IPS-NIHi11 (cell line): ENCODE data around the gene SRGAP2C.
"Not testable (repeated sequence)": the region's sequence is repeated elsewhere in the genome, so short reads cannot be mapped to it uniquely, and the experiment has no call there.

ENCODE experiments used
- DNase-seq: peaks from one replicate; pipeline ENCODE4 v3.0.0; 2012; ENCODE audit warnings: mixed read lengths, low spot score

Gene SRGAP2C

GRCh38 chr1:121384754-121385153, 200.0 kb downstream of the SRGAP2C start:
- not testable (repeated sequence) for DNase-seq

DNA sequence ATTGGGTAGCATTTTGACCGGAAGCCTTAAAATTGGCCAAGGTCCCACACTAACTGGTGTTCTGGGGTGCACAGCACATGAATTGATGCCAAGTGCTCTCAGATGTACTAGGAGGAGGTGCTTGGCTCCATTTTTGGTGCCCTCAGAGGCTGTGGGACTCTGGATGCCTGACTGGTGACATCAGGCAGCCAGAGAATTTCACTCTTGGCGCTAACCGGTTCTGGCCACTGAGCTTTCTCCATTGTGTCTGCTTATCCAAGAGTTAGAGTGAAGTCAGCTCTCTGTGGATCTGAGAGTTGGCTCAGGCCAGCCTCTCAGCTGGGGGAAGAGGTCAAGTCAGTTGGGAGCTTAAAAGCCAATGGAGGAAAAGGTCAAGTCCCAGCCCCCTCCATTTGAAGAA, 200.4 kb downstream of the SRGAP2C start:
- DNase-seq, result not testable (repeated sequence)

DNA sequence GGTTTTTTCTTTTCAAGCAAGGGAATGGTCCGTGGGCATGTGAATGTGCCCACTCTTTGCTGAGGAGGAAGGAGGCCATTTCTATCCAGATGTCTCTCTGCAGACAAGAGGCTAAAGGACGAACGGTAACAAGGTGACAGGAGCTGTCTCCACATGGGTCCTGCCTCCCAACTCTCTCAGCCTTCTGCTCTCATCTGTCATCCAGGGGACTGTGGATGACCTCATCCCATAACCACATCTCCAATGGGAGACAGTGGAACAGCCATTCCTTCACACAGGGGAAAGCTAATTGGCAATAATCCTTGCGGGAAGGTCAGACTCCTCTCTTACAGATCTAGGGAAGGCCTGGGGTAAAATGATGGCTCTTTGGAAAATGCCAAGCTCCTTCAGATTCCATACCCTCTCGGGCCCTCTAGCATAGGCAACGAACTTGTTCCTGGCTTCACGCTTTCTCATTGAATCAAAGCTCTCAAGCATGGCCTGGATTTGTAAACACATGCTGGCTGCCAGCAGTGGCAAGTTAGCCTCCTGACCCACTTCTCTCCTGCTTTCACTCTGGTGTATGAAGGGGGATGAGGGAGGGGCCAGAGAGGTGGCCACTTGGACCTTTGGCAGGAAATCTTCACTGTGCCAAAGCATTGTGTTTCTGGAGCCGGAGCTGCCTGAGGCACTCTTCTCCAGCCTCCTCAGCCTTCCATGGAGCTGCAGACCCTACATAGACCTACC, 201.0 kb downstream of the SRGAP2C start:
- DNase-seq, result not testable (repeated sequence)

DNA sequence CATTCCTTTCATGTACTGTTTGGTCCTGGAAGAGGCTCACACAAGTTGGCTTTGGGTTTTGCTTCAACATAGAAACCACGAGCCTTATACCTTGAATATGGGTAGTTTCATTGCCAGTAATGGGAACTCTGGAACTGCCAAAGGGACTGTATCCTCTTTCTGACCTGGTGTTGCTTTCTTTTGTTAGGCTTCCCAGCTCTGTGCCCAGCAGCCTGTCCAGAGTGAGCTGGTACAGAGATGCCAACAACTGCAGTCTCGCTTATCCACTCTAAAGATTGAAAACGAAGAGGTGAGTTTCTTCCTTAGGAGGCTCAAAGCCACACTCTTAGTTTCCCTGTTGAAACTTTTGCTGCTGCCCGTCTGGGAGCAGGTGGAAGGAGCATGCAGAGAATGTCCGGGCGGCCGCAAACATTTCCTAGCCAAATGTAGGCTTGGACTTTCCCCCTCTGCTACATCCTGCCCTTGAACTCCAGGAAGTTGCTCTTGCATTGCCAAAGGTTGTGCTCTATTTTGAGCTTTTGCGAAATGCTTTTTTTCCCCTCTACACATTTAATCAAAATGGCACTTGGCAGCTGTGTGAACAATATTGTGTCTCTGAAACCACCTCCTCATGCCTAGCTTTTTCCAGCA, 201.7 kb downstream of the SRGAP2C start:
- DNase-seq, result not testable (repeated sequence)

- not testable (repeated sequence) for DNase-seq
These were observed 205.3 kb downstream of the SRGAP2C start for GRCh38 chr1:121389895-121390560.

- DNase-seq, result not testable (repeated sequence)
These were observed 207.4 kb downstream of the SRGAP2C start for GRCh38 chr1:121392130-121392529.

- DNase-seq, result not testable (repeated sequence)
These were observed 211.0 kb downstream of the SRGAP2C start for GRCh38 chr1:121395718-121396201.

DNA sequence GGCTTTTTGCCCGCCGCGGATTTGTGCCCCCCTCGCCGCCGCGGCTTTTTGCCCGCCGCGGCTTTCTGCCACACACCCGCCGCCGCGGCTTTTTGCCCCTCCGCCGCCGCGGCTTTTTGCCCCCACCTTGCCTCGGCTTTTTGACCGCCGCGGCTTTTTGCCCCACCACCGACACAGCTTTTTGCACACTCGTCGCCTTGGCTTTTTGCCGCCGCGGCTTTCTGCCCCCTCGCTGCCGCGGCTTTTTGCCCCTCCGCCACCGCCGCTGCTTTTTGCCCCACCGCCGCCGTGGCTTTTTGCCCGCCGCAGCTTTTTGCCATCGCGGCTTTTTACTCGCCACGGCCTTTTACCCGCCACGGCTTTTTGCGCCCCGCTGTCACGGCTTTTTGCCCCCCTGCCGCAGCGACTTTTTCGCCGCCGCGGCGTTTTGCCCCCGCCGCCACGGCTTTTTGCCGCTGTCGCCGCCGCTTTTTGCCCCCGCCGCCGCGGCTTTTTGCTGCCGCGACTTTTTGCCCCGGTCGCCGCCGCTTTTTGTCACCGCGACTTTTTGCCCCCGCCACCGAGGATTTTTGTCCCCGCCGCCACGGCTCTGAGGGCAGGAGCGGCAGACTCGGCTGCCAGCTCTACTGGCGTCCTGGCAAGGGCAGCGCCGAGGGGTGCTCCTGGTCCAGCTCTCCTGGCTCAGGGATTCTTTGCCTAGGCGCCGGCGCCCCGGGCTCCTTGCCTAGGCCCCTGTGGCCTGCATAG, 211.7 kb downstream of the SRGAP2C start:
- DNase-seq, result not testable (repeated sequence)

DNA sequence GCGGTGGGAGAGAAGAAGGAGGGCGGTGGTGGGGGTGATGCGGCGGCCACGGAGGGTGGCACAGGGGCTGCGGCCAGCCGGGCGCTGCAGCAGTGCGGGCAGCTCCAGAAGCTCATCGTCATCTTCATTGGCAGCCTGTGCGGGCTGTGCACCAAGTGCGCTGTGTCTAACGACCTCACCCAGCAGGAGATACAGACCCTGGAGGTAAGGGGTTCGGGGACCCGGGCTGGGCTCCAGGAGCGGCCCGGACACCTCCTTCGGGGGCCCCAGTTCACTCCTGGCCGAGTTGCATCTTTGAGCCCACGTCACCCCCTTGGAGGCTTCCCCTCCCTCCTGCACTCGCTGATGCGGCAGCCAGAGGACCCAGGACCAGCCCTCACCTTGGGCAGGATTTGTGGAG, 212.3 kb downstream of the SRGAP2C start:
- not testable (repeated sequence) for DNase-seq

DNA sequence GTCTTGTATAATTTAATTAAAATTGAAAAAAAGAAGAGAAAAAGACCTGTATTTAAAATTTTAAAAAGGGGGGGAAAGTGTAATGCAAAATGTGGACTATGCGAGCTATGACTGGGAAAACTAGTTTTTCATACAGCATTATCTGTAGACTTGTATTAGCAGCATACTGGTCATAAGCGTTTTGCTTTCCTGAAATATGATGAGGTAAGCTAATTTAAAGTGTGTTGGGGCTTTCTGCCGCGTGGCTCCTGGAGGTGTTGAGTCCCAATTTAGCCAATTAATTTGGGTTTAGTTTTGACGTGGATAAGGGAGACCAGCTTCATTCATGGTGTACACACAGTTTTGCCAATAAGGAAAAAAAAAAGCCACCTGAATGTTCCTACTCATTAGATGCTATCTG, 214.4 kb downstream of the SRGAP2C start:
- not testable (repeated sequence) for DNase-seq

DNA sequence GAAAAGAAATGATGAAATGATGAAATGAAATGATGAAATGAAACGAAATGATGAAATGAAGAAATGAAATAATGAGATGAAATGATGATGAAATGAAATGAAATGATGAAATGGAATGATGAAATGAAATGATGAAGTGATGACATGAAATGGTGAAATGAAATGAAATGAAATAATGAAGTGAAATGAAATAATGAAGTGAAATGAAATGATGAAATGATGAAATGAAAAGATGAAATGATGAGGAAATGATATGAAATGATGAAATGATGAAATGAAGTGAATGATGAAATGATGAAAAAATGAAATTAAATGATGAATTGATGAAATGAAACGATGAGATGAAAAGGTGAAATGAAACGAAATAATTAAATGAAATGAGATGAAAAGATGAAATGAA, 215.3 kb downstream of the SRGAP2C start:
- not testable (repeated sequence) for DNase-seq

GRCh38 chr1:121400541-121401310, 216.0 kb downstream of the SRGAP2C start:
- DNase-seq, result not testable (repeated sequence)

DNA sequence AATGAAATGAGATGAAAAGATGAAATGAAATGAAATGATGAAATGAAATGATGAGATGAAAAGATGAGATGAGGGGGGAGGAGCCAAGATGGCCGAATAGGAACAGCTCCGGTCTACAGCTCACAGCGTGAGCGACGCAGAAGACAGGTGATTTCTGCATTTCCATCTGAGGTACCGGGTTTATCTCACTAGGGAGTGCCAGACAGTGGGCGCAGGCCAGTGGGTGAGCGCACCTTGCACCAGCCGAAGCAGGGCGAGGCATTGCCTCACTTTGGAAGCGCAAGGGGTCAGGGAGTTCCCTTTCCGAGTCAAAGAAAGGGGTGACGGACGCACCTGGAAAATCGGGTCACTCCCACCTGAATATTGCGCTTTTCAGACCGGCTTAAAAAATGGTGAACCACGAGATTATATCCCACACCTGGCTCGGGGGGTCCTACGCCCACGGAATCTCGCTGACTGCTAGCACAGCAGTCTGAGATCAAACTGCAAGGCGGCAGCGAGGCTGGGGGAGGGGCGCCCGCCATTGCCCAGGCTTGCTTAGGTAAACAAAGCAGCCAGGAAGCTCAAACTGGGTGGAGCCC, 216.7 kb downstream of the SRGAP2C start:
- DNase-seq, result not testable (repeated sequence)

- DNase-seq, result not testable (repeated sequence)
These were observed 218.5 kb downstream of the SRGAP2C start for GRCh38 chr1:121403254-121403653.

GRCh38 chr1:121408354-121408753, 223.6 kb downstream of the SRGAP2C start:
- no peak for DNase-seq

DNA sequence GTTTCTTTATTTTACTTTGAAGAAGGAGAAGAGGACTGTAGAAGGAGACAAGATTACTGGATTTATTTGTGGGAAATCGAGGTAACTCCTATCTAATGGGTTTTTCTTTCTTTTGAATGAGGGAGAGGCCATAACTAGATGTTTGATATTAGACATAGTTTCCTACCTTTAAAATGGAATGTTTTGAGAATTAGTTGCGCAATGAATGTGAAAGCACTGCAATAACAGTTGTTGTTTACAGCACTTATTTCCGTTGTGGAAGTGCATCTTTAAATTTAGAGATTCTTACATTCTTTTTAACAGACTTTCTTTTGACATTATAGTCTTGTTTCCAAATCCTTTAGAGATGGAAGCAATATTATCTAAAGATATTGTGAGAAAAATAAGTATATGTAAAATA, 229.0 kb downstream of the SRGAP2C start:
- DNase-seq, result no peak

DNA sequence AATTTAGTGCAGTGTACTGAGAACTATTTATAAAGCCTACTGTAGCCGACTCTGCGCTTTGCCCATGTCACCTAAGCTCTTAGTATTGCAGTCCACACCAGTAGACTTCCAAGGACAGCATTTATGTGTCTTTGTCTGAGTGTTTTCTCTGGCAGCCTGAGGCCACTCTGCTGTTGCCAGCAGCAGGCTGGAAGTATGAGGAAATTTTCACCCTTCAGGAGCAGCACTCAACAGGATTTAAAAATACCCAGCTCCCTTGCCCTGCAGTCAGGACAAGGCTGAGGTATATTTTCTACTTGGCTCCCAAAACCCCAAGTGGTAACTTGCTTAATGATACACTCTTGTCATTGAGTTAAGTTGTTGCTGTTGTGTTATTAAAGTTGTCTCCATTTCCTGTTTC, 230.1 kb downstream of the SRGAP2C start:
- DNase-seq, result no peak

DNA sequence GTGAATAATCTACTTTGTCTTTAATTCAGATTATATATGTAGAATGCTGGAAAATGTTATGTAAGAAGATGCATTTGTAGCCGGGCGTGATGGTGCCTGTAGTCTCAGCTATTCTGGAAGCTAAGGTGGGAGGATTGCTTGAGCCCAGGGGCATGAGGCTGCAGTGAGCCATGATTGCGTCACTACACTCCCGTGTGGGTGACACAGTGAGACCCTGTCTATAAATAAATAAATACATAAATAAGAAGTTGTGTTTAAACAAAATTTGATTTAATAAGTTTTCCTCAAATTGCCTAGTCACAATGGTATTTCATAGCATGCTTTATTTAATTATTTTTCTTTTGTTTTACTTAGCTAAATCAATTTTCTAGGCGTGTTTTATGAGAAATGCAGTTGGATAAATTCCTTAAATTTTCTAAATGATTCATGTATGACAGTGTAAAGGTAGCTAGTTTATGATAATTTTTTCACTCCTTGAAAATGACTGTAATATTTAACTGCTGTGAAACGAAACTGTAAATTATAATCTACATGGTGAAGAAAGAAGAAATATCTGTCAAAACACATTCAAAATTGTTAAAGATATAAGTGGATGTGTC, 232.6 kb downstream of the SRGAP2C start:
- no peak for DNase-seq

- no peak for DNase-seq
These were observed 233.7 kb downstream of the SRGAP2C start for GRCh38 chr1:121418369-121419049.

DNA sequence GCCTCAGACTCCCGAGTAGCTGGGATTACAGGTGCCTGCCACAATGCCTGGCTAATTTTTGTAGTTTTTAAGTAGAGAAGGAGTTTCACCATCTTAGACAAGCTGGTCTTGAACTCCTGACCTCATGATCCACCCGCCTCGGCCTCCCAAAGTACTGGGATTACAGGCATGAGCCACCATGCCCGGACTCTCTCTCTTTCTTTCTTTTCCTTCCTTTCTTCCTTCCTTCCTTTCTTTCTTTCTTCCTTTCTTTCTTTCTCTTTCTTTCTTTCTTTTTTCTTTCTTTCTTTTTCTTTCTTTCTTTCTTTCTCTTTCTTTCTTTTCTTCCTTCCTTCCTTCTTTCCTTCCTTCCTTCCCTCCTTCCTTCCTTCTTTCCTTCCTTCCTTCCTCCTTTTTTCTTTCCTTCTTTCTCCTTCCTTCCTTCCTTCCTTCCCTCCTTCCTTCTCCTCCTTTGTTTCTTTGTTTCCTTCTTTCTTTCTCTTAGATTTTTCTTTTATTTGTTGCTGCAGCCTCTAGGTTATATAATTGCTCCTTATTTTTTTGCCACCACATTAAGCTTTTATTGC, 234.4 kb downstream of the SRGAP2C start:
- not testable (repeated sequence) for DNase-seq
